Urinary bladder (tissue), 4 donors: ENCODE results near the gene CCL4. TPM values are rescaled to one million over a fixed set of nuclear protein-coding genes. Genes with fewer than 3 reads are reported as not detected.
"Not testable (repeated sequence)": the region's sequence is repeated elsewhere in the genome, so short reads cannot be mapped to it uniquely, and the experiment has no call there.

Experiments used
- DNase-seq: peaks from one replicate; pipeline ENCODE4 v3.0.0-alpha.2; 2015; ENCODE audit errors: extremely low spot score
- H3K27ac ChIP-seq: one replicate; pipeline ENCODE4 v1.5.1; 2013; ENCODE audit warnings: low read depth, mild to moderate bottlenecking, moderate library complexity
- H3K36me3 ChIP-seq: one replicate; pipeline ENCODE4 v1.6.1; 2013; ENCODE audit warnings: mild to moderate bottlenecking, moderate library complexity; ENCODE audit not compliant: insufficient read depth
- H3K4me1 ChIP-seq: one replicate; pipeline ENCODE4 v1.6.1; 2013; ENCODE audit warnings: mild to moderate bottlenecking, moderate library complexity; ENCODE audit not compliant: insufficient read depth
- H3K4me3 ChIP-seq: one replicate; pipeline ENCODE4 v1.5.1; 2013; ENCODE audit warnings: low read depth, low read length
- WGBS: extraction: QIAGEN DNeasy Blood & Tissue Kit; methylation state at CpG from one replicate; pipeline ENCODE4 v1.1.7; 2013; 5-methylcytosine and 5-hydroxymethylcytosine counted together
- polyA plus RNA-seq: library from polyadenylated mRNA; stranded (reverse); fragments of 200-250 nt; gene quantifications from one replicate; pipeline ENCODE4 v1.2.3, GENCODE V29; 2013
- total RNA-seq: library from RNA; depleted of rRNA; stranded (reverse); fragments of >200 nt; gene quantifications from one replicate; pipeline ENCODE4 v1.2.3, GENCODE V29; 2014
- donor health status: healthy with polysubstance abuse.
- donor health status: healthy.

Gene CCL4
- total and polyA plus RNA-seq, 2 donors: 2.4 to 3.1 TPM

GRCh38 chr17:36074365-36074764 lies 29.3 kb upstream of the CCL4 start:
- H3K27ac ChIP-seq: no peak overlapping the region
- H3K4me1 ChIP-seq: no peaks in the 10 kb centered on the region
- no peaks in the 10 kb centered on the region for H3K36me3 ChIP-seq
- 77% methylated on average over 1 of the region's 1 CpG for WGBS
- DNase-seq: no peak
- no peak overlapping the region for H3K4me3 ChIP-seq

GRCh38 chr17:36081681-36082471 lies 21.8 kb upstream of the CCL4 start:
- H3K4me1 ChIP-seq, DNase-seq, H3K36me3 ChIP-seq, H3K27ac ChIP-seq, H3K4me3 ChIP-seq: not testable (repeated sequence)
- 77% methylated on average over 5 of the region's 5 CpGs for WGBS

GRCh38 chr17:36082482-36083120 lies 21.0 kb upstream of the CCL4 start:
- H3K27ac ChIP-seq, H3K4me3 ChIP-seq, DNase-seq, H3K4me1 ChIP-seq, H3K36me3 ChIP-seq: not testable (repeated sequence)
- 58% methylated on average over 8 of the region's 8 CpGs for WGBS

- 72% methylated on average over 2 of the region's 2 CpGs for WGBS
- H3K4me1 ChIP-seq, H3K36me3 ChIP-seq, DNase-seq, H3K27ac ChIP-seq, H3K4me3 ChIP-seq: not testable (repeated sequence)
These were observed 19.9 kb upstream of the CCL4 start for GRCh38 chr17:36083691-36084090.

GRCh38 chr17:36085765-36086164 lies 17.9 kb upstream of the CCL4 start:
- no peak for DNase-seq
- no peak overlapping the region for H3K27ac ChIP-seq
- no peaks in the 10 kb centered on the region for H3K4me1 ChIP-seq
- H3K4me3 ChIP-seq: no peak overlapping the region
- H3K36me3 ChIP-seq: no peaks in the 10 kb centered on the region
- 37% methylated on average over 1 of the region's 1 CpG for WGBS

- no peak for DNase-seq
- H3K4me3 ChIP-seq: no peak overlapping the region
- 57% methylated on average over 1 of the region's 1 CpG for WGBS
These were observed 16.8 kb upstream of the CCL4 start for GRCh38 chr17:36086791-36087190.

GRCh38 chr17:36087471-36087870 lies 16.2 kb upstream of the CCL4 start:
- not testable (repeated sequence) for H3K36me3 ChIP-seq, H3K27ac ChIP-seq, H3K4me3 ChIP-seq, H3K4me1 ChIP-seq, DNase-seq
- no CpG with 5 or more reads among the region's 3 CpGs for WGBS

More at GRCh38 chr17:36086791-36087190, 16.8 kb upstream of the CCL4 start:
- Histone ChIP-seq H3K4me1 (no peaks in the 10 kb centered on the region), H3K36me3 (no peaks in the 10 kb centered on the region), H3K27ac (no peak overlapping the region)

GRCh38 chr17:36087897-36088572 lies 15.6 kb upstream of the CCL4 start:
- H3K27ac ChIP-seq, H3K4me1 ChIP-seq: not testable (repeated sequence)
- WGBS: 83% methylated on average over 10 of the region's 10 CpGs

GRCh38 chr17:36088670-36089338 lies 14.8 kb upstream of the CCL4 start:
- Histone ChIP-seq H3K4me1 (no peaks in the 10 kb centered on the region), H3K36me3 (no peaks in the 10 kb centered on the region), H3K4me3 (no peak overlapping the region), H3K27ac (no peak overlapping the region)
- WGBS: 71% methylated on average over 14 of the region's 14 CpGs
- no peak for DNase-seq

More at GRCh38 chr17:36087897-36088572, 15.6 kb upstream of the CCL4 start:
- DNase-seq, H3K4me3 ChIP-seq, H3K36me3 ChIP-seq: not testable (repeated sequence)

- H3K4me3 ChIP-seq: no peak overlapping the region
- 74% methylated on average over 4 of the region's 4 CpGs for WGBS
- DNase-seq: no peak
- no peaks in the 10 kb centered on the region for H3K36me3 ChIP-seq
- H3K4me1 ChIP-seq: no peaks in the 10 kb centered on the region
- H3K27ac ChIP-seq: no peak overlapping the region
These were observed 14.2 kb upstream of the CCL4 start for GRCh38 chr17:36089339-36089865.

GRCh38 chr17:36089888-36090836 lies 13.5 kb upstream of the CCL4 start, which contains the start of gene CCL3:
CCL3 (minus strand) TSS chr17:36090143; CDS start chr17:36090058, 85 bp downstream.
- Histone ChIP-seq H3K36me3 (no peaks in the 10 kb centered on the region), H3K27ac (no peak within 1 kb of the TSS), H3K4me3 (no peak within 1 kb of the TSS), H3K4me1 (no peaks in the 10 kb centered on the region)
- DNase-seq: no peak
- WGBS: 65% methylated on average over 9 of the region's 9 CpGs

- Histone ChIP-seq H3K4me3 (no peak overlapping the region), H3K27ac (no peak overlapping the region), H3K4me1 (no peaks in the 10 kb centered on the region), H3K36me3 (no peaks in the 10 kb centered on the region)
- no peak for DNase-seq
- WGBS: 70% methylated on average over 4 of the region's 4 CpGs
These were observed 11.4 kb upstream of the CCL4 start for GRCh38 chr17:36092230-36092629.
